ENCODE measurements around the gene SLC38A6. TPM values are rescaled to one million over a fixed set of nuclear protein-coding genes. Genes with fewer than 3 reads are reported as not detected.

SLC38A6 gene
- total RNA-seq (2016; rRNA removed; fragmentation: Illumina TruSeq; extraction: Trizol): 12.4 and 22.1 TPM in 2 replicates
- total RNA-seq (2016; cell fraction: cytosol; rRNA removed; fragmentation: Illumina TruSeq; extraction: Trizol; ENCODE audit: low read depth): 9.6 and 11.5 TPM in 2 replicates
- 13.5 and 21.9 TPM in 2 replicates for total RNA-seq (2016; cell fraction: insoluble cytoplasmic fraction; rRNA removed; fragmentation: Illumina TruSeq; extraction: Trizol)
- 11.4 and 11.5 TPM in 2 replicates for total RNA-seq (2016; cell fraction: membrane; rRNA removed; fragmentation: Illumina TruSeq; extraction: Trizol)
- 65.0 and 69.3 TPM in 2 replicates for total RNA-seq (2016; cell fraction: nucleus; rRNA removed; fragmentation: Illumina TruSeq; extraction: Trizol)
- 5.6 and 6.9 TPM in 2 replicates for polyA plus RNA-seq (2011; rRNA removed)
- polyA plus RNA-seq (2011; cell fraction: cytosol; rRNA removed): 4.1 and 4.9 TPM in 2 replicates
- 5.6 and 7.7 TPM in 2 replicates for polyA plus RNA-seq (2011; cell fraction: nucleus; rRNA removed)
- polyA plus RNA-seq (2012): 6.5 and 6.8 TPM in 2 replicates
- 4.5 and 7.6 TPM in 2 replicates for polyA plus RNA-seq (2016; cell fraction: cytosol; fragmentation: Illumina TruSeq; extraction: Trizol; ENCODE audit: low read depth)
- 14.9 and 15.7 TPM in 2 replicates for polyA plus RNA-seq (2016; cell fraction: insoluble cytoplasmic fraction; fragmentation: Illumina TruSeq; extraction: Trizol; ENCODE audit: low read depth)
- polyA plus RNA-seq (2016; cell fraction: membrane; fragmentation: Illumina TruSeq; extraction: Trizol; ENCODE audit: low read depth): 9.2 and 10.6 TPM in 2 replicates
- polyA plus RNA-seq (2016; cell fraction: nucleus; fragmentation: Illumina TruSeq; extraction: Trizol; ENCODE audit: insufficient read depth, low read depth): 29.4 and 31.5 TPM in 2 replicates
- 13.5 and 16.6 TPM in 2 replicates for polyA minus RNA-seq (2011; rRNA and poly(A)+ RNA removed; ENCODE audit: low replicate concordance)
- 2.1 and 4.6 TPM in 2 replicates for polyA minus RNA-seq (2011; cell fraction: cytosol; rRNA and poly(A)+ RNA removed)
- polyA minus RNA-seq (2011; cell fraction: nucleus; rRNA and poly(A)+ RNA removed): 34.6 and 50.2 TPM in 2 replicates
- Bru-seq, nascent RNA: percentile 63 among the genes with signal in this experiment
- BruChase-seq, experiment 1, labeled RNA remaining after a 6-hour chase: percentile 63 among the genes with signal in this experiment
- percentile 73 among the genes with signal in this experiment for BruChase-seq, experiment 2, labeled RNA remaining after a 2-hour chase
- long read RNA-seq, experiment 1, transcript SLC38A6-201 (16 exons, 1,688 nt): major isoform, 7 of 26 reads
- long read RNA-seq, experiment 1, partial matches to known transcripts: 1 of 26 reads
- long read RNA-seq, experiment 1, other reads (novel, unspliced or antisense): 16 of 26 reads
- long read RNA-seq, experiment 2, partial matches to known transcripts: 7 of 11 reads
- long read RNA-seq, experiment 2, other reads (novel, unspliced or antisense): 4 of 11 reads

- H3K4me3 ChIP-seq (replicated peaks in 1 of 3; ENCODE audit: insufficient read depth in 1 of 3, low read depth in 2 of 3, low read length in 3 of 3): peak within 1 kb of the TSS; percentile 62 to 93 (median 90)
- H3K4me1 ChIP-seq (ENCODE audit: insufficient read depth, low read length): peaks cover 44% of the 10 kb centered on the region
- peak; percentile 97 for ATAC-seq
- POLR2A ChIA-PET: interaction anchor here (0.5 to 2.1 kb wide), 18 partner anchors 21 to 356 kb away, joined by 3 to 14 read pairs (median 4); partner anchors contain the start of gene SIX4
- peak; percentile 69 for FAIRE-seq
- H3K79me2 ChIP-seq (ENCODE audit: insufficient read depth, low read length): peaks cover 27% of the 10 kb centered on the region
- under 1% methylated on average over 36 of the region's 59 CpGs for WGBS (ENCODE audit: low lambda C conversion rate)
- peak; percentile 91 for DNase-seq (ENCODE audit: low spot score)
- in situ Hi-C loops (cut with HindIII; ENCODE audit: extremely low pct_ligation_motif_present, low pct_unique_long_range_greater_than_20kb): no loop called here
- BruUV-seq (replicated peaks): no TSS peak
- peaks cover 0 to 10% of the 10 kb centered on the region in 2 experiments; a peak in 2 of 5 replicates for H3K36me3 ChIP-seq (replicated peaks in 1 of 2; ENCODE audit: control insufficient read depth in 1 of 2, insufficient read depth in 2 of 2, low read length in 2 of 2)
- peak within 1 kb of the TSS; percentile 88 for H3K9ac ChIP-seq (ENCODE audit: insufficient read depth, low read depth, low read length)
- CTCF ChIA-PET (ENCODE audit: low intra/inter-chr PET ratio, low total read pairs): no interaction called here
- H3K27ac ChIP-seq (ENCODE audit: extremely low read length, insufficient read depth, low read length): peak within 1 kb of the TSS; percentile 82
- peak within 1 kb of the TSS; percentile 79 for H2AFZ ChIP-seq (ENCODE audit: low read length)
- H3K27me3 ChIP-seq (ENCODE audit: control insufficient read depth in 1 of 2, insufficient read depth in 2 of 2, low read length in 2 of 2): no peaks in the 10 kb centered on the region; a peak in 1 of 5 replicates
- H3K4me2 ChIP-seq (ENCODE audit: low read depth, low read length): peak within 1 kb of the TSS; percentile 86
- intact Hi-C loops (cut with micrococcal nuclease; ENCODE audit: unreplicated experiment): loop anchor here (1.0 to 2.0 kb wide), 5 partner anchors 122 to 356 kb away; no protein-coding TSS in a partner anchor
- H3K9me3 ChIP-seq (ENCODE audit: low read length): no peaks in the 10 kb centered on the region
- no peaks in the 10 kb centered on the region for H4K20me1 ChIP-seq (ENCODE audit: insufficient read depth, low read length)
- TF ChIP-seq SAP130 (CRISPR knock-in tag; IDR thresholded peaks at IDR 0.05; ENCODE audit: low read depth): peak; percentile 98
- TF ChIP-seq ZNF207 (IDR thresholded peaks at IDR 0.05; ENCODE audit: borderline replicate concordance): no peak
- TF ChIP-seq ZNF792 (CRISPR knock-in tag; IDR thresholded peaks at IDR 0.05): 0 out of 2 replicates have a peak, but pooled peaks have one; percentile 59
- TF ChIP-seq FUBP1 (CRISPR knock-in tag; IDR thresholded peaks at IDR 0.05; ENCODE audit: borderline replicate concordance): no peak
- TF ChIP-seq RNF219 (CRISPR knock-in tag; IDR thresholded peaks at IDR 0.05): peak; percentile 63; the same call in 1 of the 2 replicates
- TF ChIP-seq CBFB (CRISPR knock-in tag; IDR thresholded peaks at IDR 0.05): no peak; the same call in 1 of the 2 replicates
- no peak for TF ChIP-seq ZNF224 (CRISPR knock-in tag; IDR thresholded peaks at IDR 0.05)
- no peak for TF ChIP-seq JUND (CRISPR knock-in tag; IDR thresholded peaks at IDR 0.05)
- peak; percentile 73; the same call in 1 of the 2 replicates for TF ChIP-seq ZSCAN21 (CRISPR knock-in tag; IDR thresholded peaks at IDR 0.05; ENCODE audit: borderline replicate concordance)
- no peak for TF ChIP-seq MAFF (IDR thresholded peaks at IDR 0.05; ENCODE audit: low read depth, low read length)
- no peak for TF ChIP-seq HMG20A (CRISPR knock-in tag; IDR thresholded peaks at IDR 0.05; ENCODE audit: borderline replicate concordance)
- no peak for TF ChIP-seq ZNF446 (CRISPR knock-in tag; IDR thresholded peaks at IDR 0.05)
- peak; percentile 62; the same call in 1 of the 2 replicates for TF ChIP-seq ZNF776 (CRISPR knock-in tag; IDR thresholded peaks at IDR 0.05)
- TF ChIP-seq RAD51 (IDR thresholded peaks at IDR 0.05; ENCODE audit: borderline replicate concordance): no peak
- TF ChIP-seq TARDBP (CRISPR knock-in tag; IDR thresholded peaks at IDR 0.05): peak; percentile 61; the same call in 1 of the 2 replicates
Observed at GRCh38 chr14:60980811-60981632, at the start of gene SLC38A6, which contains the start of gene TRMT5. TSS of gene SLC38A6 (plus strand) at chr14:60981245. CDS start at chr14:60981278, 33 bp downstream. TSS of gene TRMT5 (minus strand) at chr14:60981079. CDS start at chr14:60980973, 106 bp downstream.

All from HepG2 (cell line).